SIG-M5 treated with dmso at 0.1 percent for 504 hours (cell line): ENCODE data around the gene HES2.
"Not testable (repeated sequence)": the region's sequence is repeated elsewhere in the genome, so short reads cannot be mapped to it uniquely, and the experiment has no call there.

ENCODE experiments used
- DNase-seq: peaks from one replicate; lab custom pipeline; 2025; ENCODE audit not compliant: unreplicated experiment; lab: John Stamatoyannopoulos, UW

Gene HES2, protein sequence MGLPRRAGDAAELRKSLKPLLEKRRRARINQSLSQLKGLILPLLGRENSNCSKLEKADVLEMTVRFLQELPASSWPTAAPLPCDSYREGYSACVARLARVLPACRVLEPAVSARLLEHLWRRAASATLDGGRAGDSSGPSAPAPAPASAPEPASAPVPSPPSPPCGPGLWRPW

GRCh38 chr1:6419804-6420453 is at the start of gene HES2:
Gene HES2 (minus strand): TSS chr1:6419919. CDS start chr1:6419820, 99 bp downstream.
- DNase-seq, result no peak

DNA sequence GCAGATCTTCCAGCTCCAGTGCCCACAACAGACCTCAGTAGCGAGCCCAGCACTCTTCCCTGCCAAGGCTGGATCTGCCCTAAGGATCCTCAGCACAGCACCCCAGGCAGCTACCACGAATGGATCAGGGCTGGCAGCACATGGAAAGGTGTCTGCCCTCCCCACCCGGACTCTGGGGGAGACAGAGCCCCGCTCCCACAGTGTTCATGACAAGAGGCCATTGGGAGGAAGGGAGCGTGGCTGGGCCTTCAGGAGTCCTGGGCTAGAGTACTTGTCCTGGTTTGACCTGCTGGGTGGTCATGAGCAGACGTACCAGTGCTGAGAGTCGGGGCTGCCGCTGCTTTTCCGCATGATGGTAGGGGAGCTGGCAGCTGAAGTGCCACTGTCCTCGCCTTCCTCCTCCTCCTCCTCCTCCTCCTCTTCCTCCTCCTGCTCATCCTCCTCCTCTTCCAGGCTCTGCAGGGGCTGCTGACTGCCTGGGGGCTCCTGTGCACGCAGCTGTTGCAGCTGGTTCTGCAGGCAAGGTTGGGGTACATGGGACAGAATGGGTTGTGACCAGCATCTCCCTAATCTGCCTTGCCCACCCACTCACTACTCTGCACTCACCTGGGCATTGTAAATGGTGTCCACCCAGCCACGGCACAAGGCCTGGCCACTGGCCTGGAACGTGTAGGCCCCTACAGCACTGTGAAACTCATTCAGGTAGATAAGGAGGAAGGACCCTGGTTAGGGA is 49.2 kb upstream of the HES2 start:
- DNase-seq, result no peak

DNA sequence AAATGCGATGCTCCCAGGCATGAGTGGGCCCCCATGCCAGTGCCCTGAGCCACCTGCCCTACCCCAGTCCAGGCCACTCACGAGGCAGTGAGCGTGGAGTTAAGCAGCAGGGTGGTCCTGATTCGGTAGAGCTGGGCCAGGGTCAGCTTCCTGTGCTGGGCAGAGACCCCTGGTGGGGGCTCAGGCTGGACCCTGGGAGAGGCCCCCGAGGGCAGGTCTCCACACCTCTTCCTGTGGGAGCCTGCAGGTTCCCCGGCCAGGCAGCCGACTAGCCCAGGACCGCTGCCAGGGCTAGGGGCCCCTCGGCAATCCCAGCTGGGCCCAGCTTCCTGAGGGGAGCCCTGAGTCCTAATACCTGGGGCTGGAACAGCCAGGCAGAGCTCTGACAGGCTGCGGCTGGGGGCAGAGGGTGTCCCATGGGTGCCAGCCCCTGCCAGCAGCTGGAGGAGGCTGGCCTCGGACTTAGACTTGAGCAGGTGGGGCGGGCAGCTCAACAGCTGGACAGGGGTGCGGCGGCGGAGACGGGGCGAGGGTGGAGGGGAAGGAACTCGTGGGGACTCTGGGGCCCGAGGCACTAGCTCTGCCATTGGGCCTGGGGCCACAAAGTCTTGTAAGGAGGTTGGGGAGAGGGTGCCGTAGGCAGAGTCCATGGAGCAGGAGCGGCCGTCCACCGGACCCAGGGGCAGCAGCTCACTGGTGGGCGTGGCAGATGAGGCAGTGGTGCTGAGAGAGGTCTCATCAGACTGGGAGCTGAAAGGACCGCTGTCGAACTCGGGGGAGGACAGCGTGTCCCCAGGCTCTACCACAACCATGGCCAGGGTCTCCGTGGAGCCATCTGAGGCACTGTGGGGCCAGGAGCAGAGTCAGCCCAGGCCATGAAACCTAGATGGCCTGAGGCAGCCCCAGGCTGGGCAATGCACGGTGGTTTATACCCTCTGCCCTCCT is 48.3 kb upstream of the HES2 start:
- DNase-seq, result no peak

GRCh38 chr1:6467224-6467623 is 47.5 kb upstream of the HES2 start:
- DNase-seq, result no peak

- no peak for DNase-seq
Observed at GRCh38 chr1:6466751-6467150, 47.0 kb upstream of the HES2 start.

DNA sequence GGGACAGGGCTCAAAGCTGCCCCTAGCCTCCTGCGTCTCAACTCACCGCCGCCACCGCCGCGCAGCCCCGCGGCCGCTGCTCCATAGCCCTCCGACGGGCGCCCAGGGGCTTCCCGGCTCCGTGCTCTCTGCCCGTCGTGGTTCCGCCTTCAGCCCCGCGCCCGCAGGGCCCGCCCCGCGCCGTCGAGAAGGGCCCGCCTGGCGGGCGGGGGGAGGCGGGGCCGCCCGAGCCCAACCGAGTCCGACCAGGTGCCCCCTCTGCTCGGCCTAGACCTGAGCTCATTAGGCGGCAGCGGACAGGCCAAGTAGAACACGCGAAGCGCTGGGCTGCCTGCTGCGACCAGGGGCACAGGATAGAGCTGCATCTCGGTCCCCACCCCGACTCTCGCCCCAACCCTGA is 46.3 kb upstream of the HES2 start, which contains the start of gene TNFRSF25:
Gene TNFRSF25, minus strand, starts transcription at position 151 of the 400 bp plus-strand sequence. Its CDS starts 66 bp downstream, at position 85.
- DNase-seq, result no peak

GRCh38 chr1:6465461-6466005 is 45.8 kb upstream of the HES2 start:
- no peak for DNase-seq

DNA sequence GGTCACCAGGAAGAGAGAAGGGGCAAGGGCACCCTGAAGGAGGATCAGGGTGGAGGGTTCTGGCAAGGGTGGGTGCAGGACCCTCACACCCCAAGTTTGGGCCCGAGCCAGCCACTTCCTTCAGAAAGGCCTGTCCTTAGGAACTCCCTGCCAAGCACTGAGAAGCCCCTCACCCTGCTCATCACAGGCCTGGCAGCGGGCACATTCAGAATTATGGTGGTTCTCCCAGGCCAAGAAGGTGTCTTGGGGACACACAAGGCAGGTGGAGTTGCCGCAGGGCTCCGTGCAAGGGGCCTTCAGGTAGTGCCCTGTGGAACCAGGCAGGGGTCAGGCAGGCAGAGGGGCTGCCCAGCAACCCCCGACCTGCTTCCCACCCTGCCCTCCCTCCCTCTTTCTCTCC is 45.2 kb upstream of the HES2 start:
- DNase-seq, result no peak

DNA sequence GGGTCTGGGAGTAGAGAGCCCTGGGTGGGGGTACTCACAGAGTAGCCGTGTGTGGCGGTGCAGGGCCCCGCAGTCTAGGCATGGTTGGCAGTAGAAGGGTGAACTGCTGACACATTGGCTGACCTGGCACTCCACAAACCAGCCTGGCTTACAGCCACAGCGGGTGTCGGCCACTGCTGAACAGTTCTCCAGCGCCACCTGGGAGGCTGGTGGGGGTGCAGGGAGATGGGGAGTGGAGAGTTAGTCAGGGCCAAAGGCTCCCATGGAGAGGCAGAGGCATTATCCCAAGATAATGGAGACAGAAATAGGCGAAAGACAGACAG is 44.8 kb upstream of the HES2 start:
- no peak for DNase-seq

DNA sequence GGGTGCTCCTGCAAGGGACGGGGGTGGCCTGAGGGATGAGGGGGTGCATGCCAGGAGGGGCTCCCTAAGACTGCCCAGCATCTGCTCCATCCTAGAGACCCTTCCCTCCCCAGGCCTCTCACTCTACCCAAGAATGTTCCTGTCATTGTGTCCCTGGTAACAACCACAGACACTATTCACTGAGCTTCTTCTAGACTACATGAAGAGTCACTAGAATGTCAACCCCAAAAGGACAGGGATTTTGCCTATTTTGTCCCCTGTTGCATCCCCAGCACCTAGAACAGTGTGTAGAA is 43.3 kb upstream of the HES2 start:
- no peak for DNase-seq

DNA sequence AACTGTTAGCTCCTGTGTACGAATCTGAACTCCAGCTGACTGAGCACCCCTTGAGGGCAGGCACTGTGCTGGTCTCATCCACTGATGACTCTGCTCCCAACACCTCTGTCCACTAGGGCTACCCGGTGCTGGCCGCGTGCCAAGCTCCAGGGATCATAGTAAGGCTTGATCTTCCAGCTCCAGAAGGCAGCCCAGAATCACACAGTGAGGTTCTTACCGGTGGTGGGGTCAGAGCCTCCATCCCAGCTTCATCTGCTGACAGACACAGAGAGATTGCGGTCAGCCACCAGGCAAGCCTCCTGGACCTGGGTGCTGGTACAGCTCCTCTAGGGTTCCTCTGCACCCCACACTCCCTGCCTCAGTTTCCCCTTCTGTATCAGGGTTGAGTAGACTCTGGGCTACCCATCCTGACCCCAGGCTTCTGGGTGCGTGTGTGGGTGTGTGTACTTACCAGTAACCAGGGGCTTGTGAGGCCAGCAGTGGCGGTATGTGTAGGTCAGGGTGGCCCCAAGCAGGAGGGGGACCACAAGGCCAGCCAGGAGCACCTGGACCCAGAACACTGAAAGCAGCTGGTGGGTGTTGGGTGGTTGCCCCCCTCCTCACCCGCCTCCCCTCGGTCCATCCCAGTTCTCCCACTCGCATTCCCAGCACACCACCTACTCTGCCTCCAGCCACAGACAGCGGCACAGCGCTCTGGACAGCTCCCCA is 42.8 kb upstream of the HES2 start:
- DNase-seq, result no peak

- no peak for DNase-seq
Observed at GRCh38 chr1:6461538-6462411, 42.1 kb upstream of the HES2 start.

GRCh38 chr1:6461051-6461530 is 41.4 kb upstream of the HES2 start:
- DNase-seq, result no peak

GRCh38 chr1:6460301-6461050 is 40.8 kb upstream of the HES2 start:
- no peak for DNase-seq

GRCh38 chr1:6459850-6460265 is 40.1 kb upstream of the HES2 start:
- no peak for DNase-seq

DNA sequence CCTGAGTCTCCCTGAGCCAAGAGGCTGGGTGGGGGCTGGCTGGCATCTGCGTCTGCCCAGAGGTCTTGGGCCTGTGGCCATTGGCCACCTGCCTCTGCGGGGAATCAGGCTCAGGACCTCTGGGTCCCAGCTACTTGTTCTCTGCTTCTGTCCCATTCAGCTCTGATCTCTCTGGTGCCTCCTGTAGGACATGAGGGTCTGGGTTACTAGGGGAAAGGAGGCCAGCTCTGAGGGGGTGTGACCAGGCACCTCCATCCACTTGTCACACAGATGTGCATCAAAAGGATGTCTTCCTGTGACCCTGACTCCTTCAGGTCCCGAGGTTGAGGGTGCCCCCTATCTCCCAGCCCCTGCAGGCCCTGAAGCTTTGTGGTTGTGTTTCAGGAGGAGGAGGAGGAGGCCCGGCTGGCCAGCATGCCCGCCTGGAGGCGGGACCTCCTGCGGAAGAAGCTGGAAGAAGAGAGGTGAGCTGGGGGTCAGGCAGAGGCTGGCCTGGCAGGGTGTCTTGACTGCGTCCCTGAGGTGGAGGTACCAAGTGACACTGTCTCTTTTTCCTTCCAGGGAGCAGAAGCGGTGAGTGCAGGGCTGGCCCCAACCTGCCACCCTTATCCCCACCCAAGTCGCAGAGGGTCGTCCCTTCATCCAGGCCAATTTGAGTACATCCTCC is 37.2 kb upstream of the HES2 start:
- DNase-seq, result no peak

GRCh38 chr1:6455752-6456520 is 36.2 kb upstream of the HES2 start:
- DNase-seq, result not testable (repeated sequence)
